ENCODE measurements around the gene CNOT1.
"Not testable (repeated sequence)": the region's sequence is repeated elsewhere in the genome, so short reads cannot be mapped to it uniquely, and the experiment has no call there.

The CNOT1 gene

GRCh38 chr16:58577141-58577540 is 52.5 kb downstream of the CNOT1 start:
- DNase-seq: no peak

GRCh38 chr16:58574895-58575294 is 54.7 kb downstream of the CNOT1 start:
- DNase-seq: no peak

DNA sequence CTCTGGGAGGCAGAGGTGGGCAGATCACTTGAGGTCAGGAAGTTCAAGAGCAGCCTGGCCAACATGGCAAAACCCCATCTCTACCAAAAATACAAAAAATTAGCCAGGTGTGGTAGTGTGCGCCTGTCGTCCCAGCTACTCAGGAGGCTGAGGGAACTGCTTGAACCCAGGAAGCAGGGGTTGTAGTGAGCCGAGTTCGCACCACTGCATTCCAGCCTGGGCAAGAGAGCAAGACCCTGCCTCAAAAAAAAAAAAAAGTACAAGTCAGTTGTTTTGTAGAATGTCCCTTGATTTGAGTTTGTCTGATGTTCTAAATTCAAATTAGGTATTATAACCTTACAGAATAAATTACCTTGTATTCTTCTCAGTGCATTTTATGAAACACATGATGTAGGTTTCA is 63.9 kb downstream of the CNOT1 start:
- DNase-seq: not testable (repeated sequence)

GRCh38 chr16:58563775-58564174 is 65.9 kb downstream of the CNOT1 start:
- no peak for DNase-seq

DNA sequence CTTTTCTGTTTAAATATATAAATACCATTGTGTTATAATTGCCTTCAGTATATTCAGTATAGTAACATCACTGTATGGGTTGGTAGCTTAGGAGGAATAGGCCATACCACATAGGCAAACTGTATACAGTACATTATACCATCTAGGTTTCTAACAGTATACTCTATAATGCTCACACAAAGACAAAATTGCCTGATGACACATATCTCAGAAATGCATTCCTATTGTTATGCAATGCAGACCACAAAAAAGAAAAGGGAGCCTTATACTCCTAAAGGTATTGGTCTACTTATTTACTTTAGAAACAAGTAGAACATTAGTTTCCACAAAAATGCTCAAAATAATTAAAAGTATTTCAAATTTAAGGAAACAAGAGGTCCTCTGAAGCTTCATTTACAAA is 66.4 kb downstream of the CNOT1 start:
- no peak for DNase-seq

DNA sequence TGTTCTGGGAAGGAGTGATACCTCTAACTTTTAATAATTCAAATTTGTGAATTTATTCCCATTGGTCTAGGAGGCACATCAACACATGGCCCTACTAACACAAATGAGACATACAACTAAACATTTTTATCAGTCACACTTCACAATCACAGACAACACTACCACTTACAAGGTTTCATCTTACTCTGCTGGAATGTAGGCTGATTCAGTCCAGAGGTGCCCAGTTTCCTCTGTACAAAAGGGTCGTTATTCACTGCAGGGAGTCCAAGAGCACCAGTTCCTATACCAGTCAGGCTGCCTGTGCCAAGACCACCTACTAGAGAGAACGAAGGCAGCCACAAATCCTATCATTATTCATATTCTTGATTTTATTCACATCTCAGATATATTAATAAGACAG is 72.9 kb downstream of the CNOT1 start:
- DNase-seq: no peak

- DNase-seq: no peak
Measured at GRCh38 chr16:58551496-58551895, 78.1 kb downstream of the CNOT1 start.

DNA sequence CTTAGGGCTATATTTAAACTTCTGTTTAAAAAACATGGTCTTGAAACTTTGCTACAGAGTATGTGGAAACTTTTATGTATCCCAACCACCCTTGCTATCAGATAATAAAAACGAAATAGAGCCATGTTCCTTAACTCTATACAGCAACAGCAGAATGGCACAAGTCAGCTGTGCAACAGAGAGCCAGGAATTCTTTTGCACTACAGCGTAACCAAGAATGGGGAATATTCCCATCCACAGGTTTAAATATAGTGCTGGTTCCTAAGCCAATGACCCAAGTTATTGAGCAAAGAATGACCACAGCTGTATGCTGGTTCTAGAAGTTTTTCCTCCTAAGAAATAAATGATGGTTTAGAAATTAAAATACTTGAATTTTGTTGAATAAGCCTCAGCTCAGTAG is 81.2 kb downstream of the CNOT1 start:
- DNase-seq: no peak

DNA sequence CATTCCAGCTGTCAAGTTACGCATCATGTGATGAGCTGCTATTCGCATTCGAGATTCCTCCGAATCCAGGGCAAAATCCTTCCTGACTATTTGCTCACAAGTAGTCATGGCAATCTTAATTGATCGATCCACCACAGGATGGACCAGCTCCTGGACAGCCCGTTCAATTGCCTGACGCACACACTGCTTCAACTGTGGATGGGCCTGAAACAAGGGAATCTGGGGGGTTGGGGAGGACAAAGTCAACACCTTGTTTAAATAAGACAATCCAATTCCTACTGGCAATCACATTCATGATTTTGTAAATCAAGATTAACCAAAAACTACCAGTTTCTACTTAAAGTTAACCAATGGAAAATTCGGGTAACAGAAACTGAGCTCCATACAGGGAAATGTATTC is 85.9 kb downstream of the CNOT1 start:
- DNase-seq: no peak

DNA sequence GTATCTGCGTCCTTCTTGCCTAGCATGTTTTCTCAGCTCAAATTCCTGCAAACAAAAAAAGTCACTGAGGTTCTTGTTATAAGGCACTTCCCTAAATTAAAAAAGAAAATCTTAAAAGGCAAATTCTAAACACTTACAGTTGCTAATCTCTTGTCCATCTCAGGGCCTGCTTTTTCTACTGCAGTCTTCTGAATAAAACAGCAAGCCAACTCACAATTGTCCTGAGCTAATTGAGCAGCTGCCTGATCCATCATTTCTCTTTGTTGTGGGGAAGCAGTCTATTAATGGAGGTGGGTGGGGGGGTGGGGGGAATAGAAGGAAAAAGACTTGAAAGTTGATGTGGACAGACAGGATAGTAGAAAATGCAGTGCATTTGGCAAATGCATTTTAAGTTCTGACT is 87.3 kb downstream of the CNOT1 start:
- DNase-seq: no peak

- no peak for DNase-seq
Measured at GRCh38 chr16:58541711-58542110, 87.9 kb downstream of the CNOT1 start.

GRCh38 chr16:58537124-58537906 is 92.3 kb downstream of the CNOT1 start:
- no peak for DNase-seq

- no peak for DNase-seq
Measured at GRCh38 chr16:58536278-58536677, 93.3 kb downstream of the CNOT1 start.

DNA sequence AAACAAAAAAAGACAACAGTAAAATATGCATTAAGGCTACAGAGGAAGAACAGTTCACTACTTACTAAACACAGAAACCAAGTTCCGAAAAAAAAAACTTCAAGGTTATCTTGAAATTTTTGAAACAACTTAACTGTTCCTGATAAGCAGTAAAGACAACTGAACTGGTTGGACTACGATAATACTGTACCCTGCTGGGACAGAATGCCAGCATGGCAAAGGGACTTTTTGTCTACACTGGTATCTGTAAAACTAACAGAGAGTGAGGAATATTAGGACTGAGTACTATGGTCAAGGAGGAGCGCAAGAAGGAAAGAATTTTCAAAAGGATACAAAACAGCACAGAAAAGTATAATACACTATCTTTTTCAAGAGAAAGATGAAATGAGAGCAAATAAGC is 94.5 kb downstream of the CNOT1 start:
- DNase-seq: no peak

DNA sequence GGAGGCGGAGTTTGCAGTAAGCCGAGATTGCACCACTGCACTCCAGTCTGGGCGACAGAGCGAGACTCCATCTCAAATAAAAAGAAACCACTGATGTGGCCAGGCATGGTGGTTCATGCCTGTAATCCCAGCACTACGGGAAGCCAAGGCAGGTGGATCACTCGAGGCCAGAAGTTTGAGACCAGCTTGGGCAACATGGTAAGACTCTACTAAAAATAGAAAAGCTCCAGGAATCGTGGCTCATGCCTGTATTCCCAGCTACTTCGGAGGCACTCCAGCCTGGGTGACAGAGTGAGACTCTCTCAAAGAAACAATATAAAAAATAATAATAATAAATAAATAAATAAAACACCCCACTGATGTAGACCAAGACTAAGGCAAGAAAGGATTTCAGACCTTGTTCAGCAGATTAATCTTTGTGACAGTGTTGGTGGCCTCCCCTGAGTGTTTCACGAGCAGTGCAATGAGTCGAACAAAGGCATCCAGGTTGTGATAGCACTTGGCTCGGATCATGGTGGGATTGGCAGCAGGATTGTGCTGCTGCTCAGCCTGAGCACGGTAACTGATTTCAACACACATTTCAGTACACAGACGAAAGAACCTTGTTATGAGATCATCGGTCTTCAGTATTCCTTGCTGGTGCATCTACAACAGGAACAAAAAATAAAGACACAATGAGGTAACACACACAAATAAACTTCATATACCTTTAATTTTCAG is 95.7 kb downstream of the CNOT1 start:
- DNase-seq: no peak

DNA sequence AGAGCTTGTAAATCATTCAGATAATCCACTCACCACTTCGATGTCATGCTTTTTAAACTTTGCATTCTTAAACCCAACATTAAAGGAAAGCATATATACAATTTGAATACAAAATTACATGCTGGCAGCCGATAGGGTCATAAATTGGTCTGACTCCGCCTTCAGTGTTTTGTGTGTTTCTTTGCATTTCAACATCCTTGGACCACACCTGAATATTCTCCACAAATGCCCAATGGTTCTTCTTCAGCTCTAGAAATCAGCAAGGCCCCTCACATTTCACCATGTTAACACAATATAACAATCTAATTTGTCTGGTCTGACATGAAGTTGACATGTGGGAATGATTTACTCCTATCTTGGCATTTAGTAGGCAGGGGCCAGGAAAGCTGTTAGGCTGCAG is 97.2 kb downstream of the CNOT1 start:
- DNase-seq: no peak

DNA sequence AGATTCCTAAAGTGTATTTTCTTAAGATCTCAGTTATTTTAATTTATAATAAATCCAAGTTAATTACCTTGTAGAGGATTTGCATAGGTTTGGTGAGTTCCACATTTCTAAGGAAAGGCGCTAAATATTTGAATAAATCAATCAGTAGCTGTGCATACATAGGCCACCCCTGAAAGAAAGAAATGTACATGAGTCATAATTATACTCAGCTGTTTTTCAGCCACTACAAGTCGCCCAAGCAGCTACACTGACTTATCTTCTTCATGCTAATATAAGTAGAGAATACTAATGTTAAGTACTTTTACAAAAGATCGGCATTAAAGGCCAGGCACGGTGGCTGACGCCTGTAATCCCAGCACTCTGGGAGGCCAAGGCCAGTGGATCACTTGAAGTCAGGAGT is 99.4 kb downstream of the CNOT1 start:
- DNase-seq: no peak

DNA sequence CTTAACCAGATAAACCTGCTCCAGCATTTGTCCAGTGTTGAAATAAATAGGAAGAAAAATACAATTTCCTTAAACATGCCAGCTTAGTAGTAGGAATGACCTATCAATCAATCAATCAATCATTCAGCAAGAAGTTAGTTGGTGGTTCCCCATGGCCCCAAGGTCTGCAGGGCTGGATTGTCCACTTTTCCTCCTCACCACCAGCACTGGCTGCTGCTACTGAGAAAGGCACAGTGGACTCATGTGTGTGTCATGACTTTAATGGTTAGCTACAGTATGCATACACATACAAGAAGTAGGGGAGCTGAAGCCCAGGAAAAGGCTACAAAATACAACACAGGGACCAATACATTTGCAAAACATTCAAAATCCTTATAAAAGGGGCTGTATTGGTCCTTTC is 109.9 kb downstream of the CNOT1 start:
- no peak for DNase-seq

DNA sequence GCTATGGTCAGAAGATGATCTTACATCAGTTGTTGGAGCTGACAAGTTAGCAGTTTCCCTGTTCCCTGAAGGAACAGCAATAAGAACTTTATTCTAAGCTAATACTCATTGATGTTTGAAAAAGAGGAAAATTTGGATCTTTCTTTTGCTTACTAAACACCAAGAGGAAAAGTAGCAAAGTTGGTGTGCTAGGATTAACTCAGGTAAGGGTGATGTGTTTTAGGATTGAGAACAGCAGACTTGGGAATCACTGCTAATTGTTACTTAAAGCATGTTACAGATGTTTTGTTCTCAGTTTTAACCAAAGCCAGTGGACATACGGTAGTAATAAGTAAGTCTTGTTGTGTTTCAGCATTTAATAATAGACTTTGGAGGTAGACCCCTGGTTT is 110.7 kb downstream of the CNOT1 start:
- no peak for DNase-seq

GRCh38 chr16:58518083-58518979 is 111.3 kb downstream of the CNOT1 start:
- DNase-seq: no peak

GRCh38 chr16:58516768-58517107 is 112.9 kb downstream of the CNOT1 start:
- DNase-seq: no peak

DNA sequence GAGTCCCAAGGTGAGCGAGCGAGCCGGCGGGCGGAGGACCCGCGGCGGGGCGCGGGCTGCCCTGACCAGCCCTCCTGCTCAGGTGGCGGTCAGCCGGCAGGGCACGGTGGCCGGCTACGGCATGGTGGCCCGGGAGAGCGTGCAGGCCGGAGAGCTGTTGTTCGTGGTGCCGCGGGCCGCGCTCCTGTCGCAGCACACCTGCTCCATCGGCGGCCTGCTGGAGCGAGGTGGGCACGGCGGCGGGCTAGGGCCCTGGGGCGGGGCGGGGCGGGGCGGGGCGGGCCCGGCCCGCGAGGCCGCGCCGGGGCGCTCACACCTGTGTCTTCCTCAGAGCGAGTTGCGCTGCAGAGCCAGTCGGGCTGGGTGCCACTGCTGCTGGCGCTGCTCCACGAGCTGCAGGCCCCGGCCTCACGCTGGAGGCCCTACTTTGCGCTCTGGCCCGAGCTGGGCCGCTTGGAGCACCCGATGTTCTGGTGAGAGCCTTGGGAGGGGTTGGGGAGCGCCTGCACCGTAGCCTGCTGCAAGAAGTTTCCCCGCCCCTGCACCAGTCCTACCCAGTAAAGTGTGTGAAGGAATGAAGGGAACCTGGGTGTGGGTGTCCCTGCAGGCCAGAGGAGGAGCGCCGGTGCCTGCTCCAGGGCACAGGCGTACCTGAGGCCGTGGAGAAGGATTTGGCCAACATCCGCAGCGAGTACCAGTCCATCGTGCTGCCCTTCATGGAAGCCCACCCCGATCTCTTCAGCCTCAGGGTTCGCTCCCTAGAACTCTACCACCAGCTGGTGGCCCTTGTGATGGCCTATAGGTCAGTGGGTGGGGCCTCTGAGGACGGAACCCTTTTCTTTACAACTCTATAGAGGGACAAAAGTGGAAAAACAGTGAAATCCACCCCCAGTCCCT is 113.5 kb downstream of the CNOT1 start:
- no peak for DNase-seq
